LNCAP (cell line): Measurements from ENCODE around the gene ACBD3.
A peak's percentile ranks its signal among the peaks of the same experiment; 100 is the strongest.

ENCODE experiments used
- TF ChIP-seq, protein P1 (sequence below): fragments of 450-650 bp; IDR thresholded peaks from 2 replicates; pipeline ENCODE4 v1.5.1; 2017; ENCODE audit warnings: mild to moderate bottlenecking

The ACBD3 gene

DNA sequence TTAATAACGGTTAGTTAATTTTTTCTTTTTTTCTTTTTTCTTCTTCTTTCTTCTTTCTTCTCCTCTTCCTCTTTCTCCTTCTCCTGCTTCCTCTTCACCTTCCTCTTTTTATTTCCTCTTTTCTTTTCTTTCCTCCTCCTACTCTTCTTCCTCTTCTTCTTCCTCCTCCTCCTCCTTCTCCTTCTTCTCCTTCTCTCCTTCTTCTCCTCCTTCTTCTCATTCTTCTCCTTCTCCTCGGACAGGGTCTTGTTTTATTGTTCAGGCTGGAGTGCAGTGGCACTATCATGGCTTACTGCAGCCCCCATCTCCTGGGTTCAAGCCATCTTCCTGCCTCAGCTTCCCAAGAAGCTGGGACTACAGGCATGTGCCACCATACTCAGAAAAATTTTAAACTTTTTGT lies 13.4 kb upstream of the ACBD3 start:
- TF ChIP-seq, protein P1, sequence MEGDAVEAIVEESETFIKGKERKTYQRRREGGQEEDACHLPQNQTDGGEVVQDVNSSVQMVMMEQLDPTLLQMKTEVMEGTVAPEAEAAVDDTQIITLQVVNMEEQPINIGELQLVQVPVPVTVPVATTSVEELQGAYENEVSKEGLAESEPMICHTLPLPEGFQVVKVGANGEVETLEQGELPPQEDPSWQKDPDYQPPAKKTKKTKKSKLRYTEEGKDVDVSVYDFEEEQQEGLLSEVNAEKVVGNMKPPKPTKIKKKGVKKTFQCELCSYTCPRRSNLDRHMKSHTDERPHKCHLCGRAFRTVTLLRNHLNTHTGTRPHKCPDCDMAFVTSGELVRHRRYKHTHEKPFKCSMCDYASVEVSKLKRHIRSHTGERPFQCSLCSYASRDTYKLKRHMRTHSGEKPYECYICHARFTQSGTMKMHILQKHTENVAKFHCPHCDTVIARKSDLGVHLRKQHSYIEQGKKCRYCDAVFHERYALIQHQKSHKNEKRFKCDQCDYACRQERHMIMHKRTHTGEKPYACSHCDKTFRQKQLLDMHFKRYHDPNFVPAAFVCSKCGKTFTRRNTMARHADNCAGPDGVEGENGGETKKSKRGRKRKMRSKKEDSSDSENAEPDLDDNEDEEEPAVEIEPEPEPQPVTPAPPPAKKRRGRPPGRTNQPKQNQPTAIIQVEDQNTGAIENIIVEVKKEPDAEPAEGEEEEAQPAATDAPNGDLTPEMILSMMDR: no peak

- TF ChIP-seq, protein P1: no peak
These were observed 8.6 kb upstream of the ACBD3 start for GRCh38 chr1:226195144-226195543.

GRCh38 chr1:226187380-226187779 lies 839 bp upstream of the ACBD3 start:
- TF ChIP-seq, protein P1: no peak

- TF ChIP-seq, protein P1: no peak
These were observed 430 bp upstream of the ACBD3 start for GRCh38 chr1:226187019-226187322.

DNA sequence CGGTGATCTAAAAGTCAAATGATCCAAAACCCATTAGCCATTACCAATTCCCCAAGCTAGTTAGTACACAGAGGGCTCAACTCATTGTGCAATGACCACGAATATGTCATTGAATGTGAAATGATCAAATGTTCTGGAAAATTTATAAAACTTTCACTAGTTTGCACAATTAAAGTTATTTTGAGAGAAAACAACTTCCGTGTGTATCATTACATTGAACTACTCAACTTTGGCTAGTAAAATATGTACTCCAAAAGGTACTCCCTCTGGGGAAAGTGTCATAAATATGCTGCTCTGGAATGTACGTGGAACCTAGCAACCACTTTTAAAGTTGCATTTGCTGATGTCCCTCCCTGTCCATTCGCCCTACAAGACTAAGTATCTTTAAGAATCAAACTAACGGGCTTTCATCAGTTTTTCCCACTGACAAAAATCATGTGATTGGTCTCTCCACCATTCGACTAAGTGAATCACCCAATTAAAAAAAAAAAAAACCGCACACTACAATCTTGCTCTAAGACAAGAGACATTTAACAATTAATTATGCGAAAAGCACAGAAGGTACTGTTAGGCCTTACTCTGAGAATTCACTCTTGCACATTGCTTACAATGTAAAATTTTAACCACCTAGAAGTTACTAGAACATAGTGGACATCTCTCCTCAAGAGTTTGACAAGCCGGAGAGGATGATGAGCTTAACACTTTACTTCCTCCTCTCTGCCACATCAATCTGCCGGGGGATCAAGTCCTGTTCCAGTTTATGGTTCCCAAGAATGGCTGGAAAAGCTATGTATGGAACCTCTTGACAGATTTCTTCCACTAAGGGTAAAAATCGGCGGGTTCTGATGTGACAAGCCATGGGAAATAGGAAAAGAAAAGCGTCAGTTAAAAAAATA lies 1.2 kb downstream of the ACBD3 start:
- TF ChIP-seq, protein P1: no peak

DNA sequence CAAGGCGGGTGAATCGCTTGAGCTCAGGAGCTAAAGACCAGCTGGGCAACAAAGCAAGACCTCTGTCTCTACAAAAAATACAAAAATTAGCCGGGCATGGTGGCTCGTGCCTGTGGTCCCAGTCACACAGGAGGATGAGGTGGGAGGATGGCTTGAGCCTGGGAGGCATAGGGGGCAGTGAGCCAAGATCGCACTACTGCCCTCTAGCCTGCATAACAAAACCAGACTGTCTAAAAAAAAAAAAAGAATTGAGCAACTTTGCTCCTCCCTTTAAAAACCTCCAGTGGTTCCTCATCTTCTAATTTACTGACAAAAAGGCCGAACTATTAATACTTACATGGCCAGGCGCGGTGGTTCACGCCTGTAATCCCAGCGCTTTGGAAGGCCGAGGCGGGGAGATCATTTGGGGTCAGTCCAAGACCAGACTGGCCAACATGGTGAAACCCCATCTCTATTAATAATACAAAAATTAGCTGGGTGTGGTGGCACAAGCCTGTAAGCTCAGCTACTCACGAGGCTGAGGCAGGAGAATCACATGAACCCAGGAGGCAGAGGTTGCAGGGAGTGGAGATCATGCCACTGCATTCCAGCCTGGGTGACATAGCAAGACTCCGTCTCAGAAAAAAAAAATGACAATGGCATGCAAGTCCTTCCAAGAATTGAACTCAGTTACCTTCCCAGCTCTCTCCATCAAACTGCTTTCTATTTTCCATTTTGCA lies 4.4 kb downstream of the ACBD3 start:
- TF ChIP-seq, protein P1: peak; percentile 67

- TF ChIP-seq, protein P1: no peak
These were observed 9.7 kb downstream of the ACBD3 start for GRCh38 chr1:226176870-226177269.
